Parathyroid adenoma (tissue), 2 donors: ENCODE measurements around the gene LETM1.

ENCODE experiments used
- H2AFZ ChIP-seq: fragments of 300-600 bp; sonication (generic); one replicate; pipeline ENCODE4 v1.7.0; 2017; ENCODE audit warnings: antibody characterized with exemption, mild to moderate bottlenecking
- H3K27ac ChIP-seq: fragments of 300-600 bp; sonication (generic); one replicate; pipeline ENCODE4 v1.7.0; 2017
- H3K27me3 ChIP-seq: fragments of 300-600 bp; sonication (generic); one replicate; pipeline ENCODE4 v1.7.0; 2017; ENCODE audit warnings: low read length; ENCODE audit not compliant: control insufficient read depth, insufficient read depth
- H3K36me3 ChIP-seq: fragments of 300-600 bp; sonication (generic); one replicate; pipeline ENCODE4 v1.7.0; 2017; ENCODE audit warnings: low read length; ENCODE audit not compliant: control insufficient read depth, insufficient read depth
- H3K4me1 ChIP-seq: fragments of 300-600 bp; sonication (generic); one replicate; pipeline ENCODE4 v1.7.0; 2017; ENCODE audit warnings: control low read depth
- H3K4me2 ChIP-seq: fragments of 300-600 bp; sonication (generic); one replicate; pipeline ENCODE4 v1.7.0; 2017; ENCODE audit warnings: low read length
- H3K4me3 ChIP-seq: fragments of 300-600 bp; sonication (generic); one replicate; pipeline ENCODE4 v1.7.0; 2017; ENCODE audit warnings: low read depth, low read length
- H3K79me2 ChIP-seq: fragments of 300-600 bp; sonication (generic); one replicate; pipeline ENCODE4 v1.7.0; 2017; ENCODE audit warnings: control low read depth
- H3K9ac ChIP-seq: fragments of 300-600 bp; sonication (generic); one replicate; pipeline ENCODE4 v1.7.0; 2017; ENCODE audit warnings: mild to moderate bottlenecking
- H3K9me3 ChIP-seq: fragments of 300-600 bp; sonication (generic); one replicate; pipeline ENCODE4 v1.7.0; 2017; ENCODE audit warnings: low read length; ENCODE audit not compliant: control insufficient read depth
- CTCF ChIP-seq: fragments of 300-600 bp; sonication (generic); IDR thresholded peaks from one replicate; pipeline ENCODE4 v1.7.0; 2017; ENCODE audit warnings: antibody characterized with exemption, mild to moderate bottlenecking
- donor health status: primary hyperparathyroidism.

The LETM1 gene

GRCh38 chr4:1775731-1776500, 80.0 kb downstream of the LETM1 start:
- TF ChIP-seq CTCF, result no peak
- Histone ChIP-seq H3K9me3 (no peaks in the 10 kb centered on the region), H3K9ac (no peak overlapping the region), H3K4me3 (no peak overlapping the region), H3K27me3 (no peaks in the 10 kb centered on the region), H3K4me2 (no peak overlapping the region), H3K79me2 (no peaks in the 10 kb centered on the region), H3K36me3 (no peaks in the 10 kb centered on the region), H3K4me1 (peaks cover 2% of the 10 kb centered on the region), H3K27ac (no peak overlapping the region), H2AFZ (no peak overlapping the region)

- H3K4me1 ChIP-seq, result peaks cover 2% of the 10 kb centered on the region
These were observed 82.2 kb downstream of the LETM1 start for GRCh38 chr4:1773754-1774153.

GRCh38 chr4:1772853-1773538, 83.0 kb downstream of the LETM1 start:
- no peak overlapping the region for H3K27ac ChIP-seq
- peaks cover 2% of the 10 kb centered on the region for H3K4me1 ChIP-seq
- H3K9me3 ChIP-seq, result no peaks in the 10 kb centered on the region
- H3K36me3 ChIP-seq, result no peaks in the 10 kb centered on the region
- no peak overlapping the region for H3K4me3 ChIP-seq
- H2AFZ ChIP-seq, result peak overlapping the region; percentile 74
- TF ChIP-seq CTCF, result no peak
- no peaks in the 10 kb centered on the region for H3K79me2 ChIP-seq
- no peak overlapping the region for H3K9ac ChIP-seq
- no peak overlapping the region for H3K4me2 ChIP-seq
- H3K27me3 ChIP-seq, result no peaks in the 10 kb centered on the region

More at GRCh38 chr4:1773754-1774153, 82.2 kb downstream of the LETM1 start:
- Histone ChIP-seq H3K36me3 (no peaks in the 10 kb centered on the region), H3K27me3 (no peaks in the 10 kb centered on the region), H3K79me2 (no peaks in the 10 kb centered on the region), H3K9me3 (no peaks in the 10 kb centered on the region), H3K9ac (no peak overlapping the region), H2AFZ (peak overlapping the region; percentile 74), H3K4me3 (no peak overlapping the region), H3K27ac (no peak overlapping the region), H3K4me2 (no peak overlapping the region)
- no peak for TF ChIP-seq CTCF

- Histone ChIP-seq H3K9ac (no peak overlapping the region), H3K4me1 (peaks cover 2% of the 10 kb centered on the region), H2AFZ (no peak overlapping the region), H3K27me3 (no peaks in the 10 kb centered on the region), H3K27ac (no peak overlapping the region), H3K9me3 (no peaks in the 10 kb centered on the region), H3K79me2 (no peaks in the 10 kb centered on the region), H3K4me2 (no peak overlapping the region), H3K4me3 (no peak overlapping the region), H3K36me3 (no peaks in the 10 kb centered on the region)
- TF ChIP-seq CTCF, result no peak
These were observed 84.2 kb downstream of the LETM1 start for GRCh38 chr4:1771555-1772305.
